ENCODE data around the gene IFT81.
"Not testable (repeated sequence)": the region's sequence is repeated elsewhere in the genome, so short reads cannot be mapped to it uniquely, and the experiment has no call there.

The IFT81 gene

DNA sequence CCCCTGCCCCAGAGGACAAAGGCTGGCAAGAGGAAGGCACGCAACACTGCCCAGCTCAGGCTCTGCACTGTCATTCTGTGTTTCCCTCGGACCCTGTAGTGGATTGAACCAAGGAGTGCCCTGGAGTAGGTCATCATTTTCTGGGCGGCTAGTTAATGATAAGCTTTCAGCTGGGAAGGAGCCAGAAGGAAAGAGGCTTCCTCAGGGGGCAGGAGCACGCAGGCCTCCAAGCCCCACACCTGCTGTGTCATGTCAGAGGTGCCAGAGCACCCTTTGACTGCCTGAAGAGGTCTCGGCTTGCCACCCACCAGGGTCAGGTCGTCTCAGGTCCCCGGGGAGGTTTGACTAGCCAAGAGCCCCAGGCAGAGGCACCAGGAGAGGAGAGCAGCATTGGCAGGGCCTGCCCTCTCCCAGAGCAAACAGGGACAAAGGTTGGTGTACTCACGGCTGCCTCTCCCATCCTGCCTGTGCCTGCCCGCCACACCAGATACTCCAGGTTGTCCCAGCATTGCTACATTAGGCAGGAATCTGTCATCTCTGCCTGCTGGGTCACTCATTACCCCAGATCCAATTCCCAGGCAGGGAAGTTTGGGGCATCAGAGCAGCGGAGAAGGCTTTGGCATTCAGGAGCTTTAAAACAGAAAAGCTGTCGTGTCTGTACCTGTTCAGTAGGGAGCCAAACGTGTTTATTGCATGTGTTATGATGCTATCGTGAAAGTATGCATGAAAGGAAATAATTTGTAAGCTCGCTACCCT lies 123.4 kb downstream of the IFT81 start:
- peak in 1 of 2 experiments; percentile 44 for DNase-seq

DNA sequence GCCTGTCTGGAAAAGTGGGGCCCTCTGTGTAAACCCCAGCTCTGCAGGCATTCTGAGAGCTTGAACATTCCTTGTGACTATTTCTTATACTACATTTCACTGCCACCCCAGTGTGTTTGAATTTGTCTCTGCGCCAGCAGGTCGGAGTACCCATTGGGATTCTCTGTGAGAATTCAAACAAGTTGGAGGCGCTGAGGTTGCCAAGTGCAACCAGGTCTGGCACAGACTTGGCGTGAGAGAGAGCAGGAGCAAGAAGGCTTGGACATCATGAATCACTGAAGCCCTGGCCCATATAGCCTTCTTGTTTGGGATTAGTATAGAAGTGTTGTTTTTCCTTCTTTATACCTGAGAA lies 123.9 kb downstream of the IFT81 start:
- no peak for DNase-seq

DNA sequence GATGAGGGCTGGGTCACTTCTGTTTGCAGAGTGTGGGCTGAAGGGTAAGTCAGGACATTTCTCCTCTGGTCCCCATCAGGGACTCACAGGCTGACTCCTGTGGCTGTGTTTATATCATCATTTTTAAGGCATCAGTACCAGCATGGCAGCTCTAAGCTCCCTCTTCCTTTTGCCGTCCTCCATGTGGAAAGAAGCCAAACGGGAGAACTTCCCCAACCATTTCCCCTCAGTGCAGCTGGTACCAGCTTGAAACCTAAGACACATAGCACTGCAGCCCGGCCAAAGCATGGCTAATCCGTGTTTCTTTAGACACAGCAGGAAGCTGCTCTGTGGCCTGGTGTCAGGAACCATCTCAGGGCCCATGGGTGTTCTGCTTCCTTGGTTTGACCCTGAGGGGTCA lies 124.9 kb downstream of the IFT81 start:
- no peak for DNase-seq

GRCh38 chr12:110249716-110250225 lies 125.6 kb downstream of the IFT81 start:
- no peak for DNase-seq

- no peak for DNase-seq
Measured at GRCh38 chr12:110251381-110251780, 127.2 kb downstream of the IFT81 start.

- no peak for DNase-seq
Measured at GRCh38 chr12:110252716-110253115, 128.6 kb downstream of the IFT81 start.

- DNase-seq, result no peak
Measured at GRCh38 chr12:110253176-110253575, 129.0 kb downstream of the IFT81 start.

GRCh38 chr12:110254971-110255540 lies 130.9 kb downstream of the IFT81 start:
- DNase-seq, result no peak

DNA sequence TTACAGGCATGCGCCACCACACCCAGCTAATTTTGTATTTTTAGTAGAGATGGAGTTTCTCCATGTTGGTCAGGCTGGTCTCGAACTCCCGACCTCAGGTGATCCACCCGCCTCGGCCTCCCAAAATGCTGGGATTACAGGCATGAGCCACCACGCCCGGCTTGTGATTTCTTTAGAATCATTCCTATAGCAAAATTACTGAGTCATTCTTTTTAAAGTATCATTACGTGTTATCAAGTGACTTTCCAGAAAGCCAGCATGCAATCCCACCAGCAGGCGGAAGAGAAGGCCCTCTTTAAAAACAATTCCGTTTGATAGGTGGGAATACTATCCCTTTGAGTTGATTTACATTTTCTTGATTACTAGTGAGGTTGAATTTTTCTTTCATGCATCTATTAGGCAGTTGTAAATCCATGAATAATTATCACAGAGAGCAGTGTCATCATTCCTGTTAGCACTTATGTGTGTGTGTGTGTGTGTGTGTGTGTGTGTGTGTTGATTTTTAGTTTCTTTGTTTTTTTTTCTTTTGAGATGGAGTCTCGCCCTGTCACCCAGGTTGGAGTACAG lies 131.8 kb downstream of the IFT81 start:
- not testable (repeated sequence) for DNase-seq

- no peak for DNase-seq
Measured at GRCh38 chr12:110256780-110257431, 132.7 kb downstream of the IFT81 start.

GRCh38 chr12:110258466-110258865 lies 134.3 kb downstream of the IFT81 start:
- no peak for DNase-seq

- DNase-seq, result no peak
Measured at GRCh38 chr12:110262442-110263388, 138.6 kb downstream of the IFT81 start.

- DNase-seq, result peak; percentile 57 to 67
Measured at GRCh38 chr12:110266381-110266960, 142.3 kb downstream of the IFT81 start.

DNA sequence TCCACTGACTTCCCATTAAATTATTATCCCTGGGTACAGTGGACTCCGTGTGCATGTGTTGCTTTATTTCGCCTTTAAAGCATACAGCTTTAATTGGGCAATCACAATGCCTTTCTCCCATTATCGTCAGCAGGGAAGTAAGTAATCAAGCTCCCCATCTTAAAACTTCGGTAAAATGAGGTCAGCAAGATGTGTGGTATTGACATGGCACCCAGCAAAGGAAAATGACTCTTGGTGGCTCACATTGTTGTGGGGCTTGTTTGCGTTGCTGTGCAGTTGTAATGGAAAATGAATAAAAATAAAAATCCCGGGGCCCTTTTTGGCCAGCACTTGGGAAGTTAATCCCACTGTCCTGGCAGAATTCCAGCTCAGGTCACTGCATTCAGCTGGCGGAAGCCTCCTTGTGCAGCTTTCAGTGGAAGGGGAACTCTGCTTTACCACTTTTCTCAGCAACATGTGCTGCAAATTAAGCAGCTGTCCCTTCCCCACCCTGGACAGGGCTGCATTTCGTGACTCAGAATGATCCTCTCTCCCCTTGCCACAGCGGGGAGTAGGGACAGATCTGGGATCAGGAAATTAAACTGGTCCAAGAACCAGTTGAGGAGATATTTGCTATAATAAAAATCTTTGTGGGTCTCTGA lies 142.9 kb downstream of the IFT81 start:
- peak; percentile 89 to 94 for DNase-seq
